ENCODE results near the gene TUNAR.

GRCh38 chr14:95906591-95906990 is 30.0 kb downstream of the TUNAR start:
- TF ChIP-seq, protein P1, sequence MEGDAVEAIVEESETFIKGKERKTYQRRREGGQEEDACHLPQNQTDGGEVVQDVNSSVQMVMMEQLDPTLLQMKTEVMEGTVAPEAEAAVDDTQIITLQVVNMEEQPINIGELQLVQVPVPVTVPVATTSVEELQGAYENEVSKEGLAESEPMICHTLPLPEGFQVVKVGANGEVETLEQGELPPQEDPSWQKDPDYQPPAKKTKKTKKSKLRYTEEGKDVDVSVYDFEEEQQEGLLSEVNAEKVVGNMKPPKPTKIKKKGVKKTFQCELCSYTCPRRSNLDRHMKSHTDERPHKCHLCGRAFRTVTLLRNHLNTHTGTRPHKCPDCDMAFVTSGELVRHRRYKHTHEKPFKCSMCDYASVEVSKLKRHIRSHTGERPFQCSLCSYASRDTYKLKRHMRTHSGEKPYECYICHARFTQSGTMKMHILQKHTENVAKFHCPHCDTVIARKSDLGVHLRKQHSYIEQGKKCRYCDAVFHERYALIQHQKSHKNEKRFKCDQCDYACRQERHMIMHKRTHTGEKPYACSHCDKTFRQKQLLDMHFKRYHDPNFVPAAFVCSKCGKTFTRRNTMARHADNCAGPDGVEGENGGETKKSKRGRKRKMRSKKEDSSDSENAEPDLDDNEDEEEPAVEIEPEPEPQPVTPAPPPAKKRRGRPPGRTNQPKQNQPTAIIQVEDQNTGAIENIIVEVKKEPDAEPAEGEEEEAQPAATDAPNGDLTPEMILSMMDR (conservative IDR thresholded peaks at IDR 0.05; ENCODE audit: low read depth in 2 of 2), result no peak
- TF ChIP-seq EZH2 (IDR thresholded peaks at IDR 0.05; ENCODE audit: low read depth, unreplicated experiment) (no peak), EZH2phosphoT487 (IDR thresholded peaks at IDR 0.05; ENCODE audit: unreplicated experiment) (no peak), NANOG (IDR thresholded peaks at IDR 0.05; ENCODE audit: borderline replicate concordance) (no peak), JUNB (IDR thresholded peaks at IDR 0.05; ENCODE audit: unreplicated experiment) (no peak), ZNF114 (CRISPR knock-in tag; IDR thresholded peaks at IDR 0.05) (no peak), CREB1 (CRISPR knock-in tag; IDR thresholded peaks at IDR 0.05; ENCODE audit: low read depth) (no peak), POLR2AphosphoS5 (IDR thresholded peaks at IDR 0.05; ENCODE audit: low read depth) (no peak), ETS1 (IDR thresholded peaks at IDR 0.05) (no peak)
- TF ChIP-seq, protein P2, sequence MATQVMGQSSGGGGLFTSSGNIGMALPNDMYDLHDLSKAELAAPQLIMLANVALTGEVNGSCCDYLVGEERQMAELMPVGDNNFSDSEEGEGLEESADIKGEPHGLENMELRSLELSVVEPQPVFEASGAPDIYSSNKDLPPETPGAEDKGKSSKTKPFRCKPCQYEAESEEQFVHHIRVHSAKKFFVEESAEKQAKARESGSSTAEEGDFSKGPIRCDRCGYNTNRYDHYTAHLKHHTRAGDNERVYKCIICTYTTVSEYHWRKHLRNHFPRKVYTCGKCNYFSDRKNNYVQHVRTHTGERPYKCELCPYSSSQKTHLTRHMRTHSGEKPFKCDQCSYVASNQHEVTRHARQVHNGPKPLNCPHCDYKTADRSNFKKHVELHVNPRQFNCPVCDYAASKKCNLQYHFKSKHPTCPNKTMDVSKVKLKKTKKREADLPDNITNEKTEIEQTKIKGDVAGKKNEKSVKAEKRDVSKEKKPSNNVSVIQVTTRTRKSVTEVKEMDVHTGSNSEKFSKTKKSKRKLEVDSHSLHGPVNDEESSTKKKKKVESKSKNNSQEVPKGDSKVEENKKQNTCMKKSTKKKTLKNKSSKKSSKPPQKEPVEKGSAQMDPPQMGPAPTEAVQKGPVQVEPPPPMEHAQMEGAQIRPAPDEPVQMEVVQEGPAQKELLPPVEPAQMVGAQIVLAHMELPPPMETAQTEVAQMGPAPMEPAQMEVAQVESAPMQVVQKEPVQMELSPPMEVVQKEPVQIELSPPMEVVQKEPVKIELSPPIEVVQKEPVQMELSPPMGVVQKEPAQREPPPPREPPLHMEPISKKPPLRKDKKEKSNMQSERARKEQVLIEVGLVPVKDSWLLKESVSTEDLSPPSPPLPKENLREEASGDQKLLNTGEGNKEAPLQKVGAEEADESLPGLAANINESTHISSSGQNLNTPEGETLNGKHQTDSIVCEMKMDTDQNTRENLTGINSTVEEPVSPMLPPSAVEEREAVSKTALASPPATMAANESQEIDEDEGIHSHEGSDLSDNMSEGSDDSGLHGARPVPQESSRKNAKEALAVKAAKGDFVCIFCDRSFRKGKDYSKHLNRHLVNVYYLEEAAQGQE (IDR thresholded peaks at IDR 0.05; ENCODE audit: unreplicated experiment), result no peak
